AG08395 (cell line): ENCODE data around the gene MAP3K5.
A peak's percentile ranks its signal among the peaks of the same experiment; 100 is the strongest.
"Not testable (repeated sequence)": the region's sequence is repeated elsewhere in the genome, so short reads cannot be mapped to it uniquely, and the experiment has no call there.

Experiments used
- DNase-seq: peaks from one replicate; pipeline ENCODE4 v3.0.0; 2012; ENCODE audit warnings: mixed read lengths, low spot score

MAP3K5 gene

GRCh38 chr6:136791296-136792094 is 782 bp downstream of the MAP3K5 start:
- no peak for DNase-seq

GRCh38 chr6:136790411-136791295 is 1.6 kb downstream of the MAP3K5 start:
- DNase-seq = no peak

- DNase-seq = not testable (repeated sequence)
These were observed 2.8 kb downstream of the MAP3K5 start for GRCh38 chr6:136789440-136789839.

DNA sequence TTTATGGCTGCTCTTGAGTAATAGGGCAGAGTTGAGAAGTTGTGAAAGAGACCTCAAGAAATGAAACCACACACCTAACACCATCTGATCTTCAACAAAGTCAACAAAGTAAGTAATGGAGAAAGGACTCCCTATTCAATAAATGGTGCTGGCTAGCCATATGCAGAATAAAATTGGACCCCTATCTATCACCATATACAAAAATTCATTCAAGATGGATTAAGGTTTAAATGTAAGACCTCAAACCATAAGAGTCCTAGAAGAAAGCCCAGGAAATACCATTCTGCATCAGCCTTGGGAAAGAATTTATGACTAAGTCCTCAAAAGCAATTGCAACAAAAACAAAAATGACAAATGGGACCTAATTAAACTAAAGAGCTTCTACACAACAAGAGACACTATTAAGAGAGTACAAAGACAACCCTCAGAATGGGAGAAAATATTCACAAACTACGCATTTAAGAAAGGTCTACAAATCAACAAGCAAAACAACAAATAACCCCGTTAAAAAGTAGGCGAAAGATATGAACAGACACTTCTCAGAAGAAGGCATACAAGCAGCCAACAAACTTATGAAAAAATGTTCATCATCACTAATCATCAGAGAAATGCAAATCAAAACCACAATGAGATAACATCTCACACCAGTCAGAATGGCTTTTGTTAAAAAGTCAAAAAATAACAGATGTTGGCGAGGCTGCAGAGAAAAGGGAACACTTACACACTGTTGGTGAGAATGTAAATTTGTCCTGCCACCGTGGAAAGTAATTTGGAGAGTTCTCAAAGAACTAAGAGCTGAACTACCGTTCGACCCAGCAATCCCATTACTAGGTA is 4.0 kb downstream of the MAP3K5 start:
- DNase-seq = no peak

GRCh38 chr6:136787726-136788068 is 4.6 kb downstream of the MAP3K5 start:
- no peak for DNase-seq

DNA sequence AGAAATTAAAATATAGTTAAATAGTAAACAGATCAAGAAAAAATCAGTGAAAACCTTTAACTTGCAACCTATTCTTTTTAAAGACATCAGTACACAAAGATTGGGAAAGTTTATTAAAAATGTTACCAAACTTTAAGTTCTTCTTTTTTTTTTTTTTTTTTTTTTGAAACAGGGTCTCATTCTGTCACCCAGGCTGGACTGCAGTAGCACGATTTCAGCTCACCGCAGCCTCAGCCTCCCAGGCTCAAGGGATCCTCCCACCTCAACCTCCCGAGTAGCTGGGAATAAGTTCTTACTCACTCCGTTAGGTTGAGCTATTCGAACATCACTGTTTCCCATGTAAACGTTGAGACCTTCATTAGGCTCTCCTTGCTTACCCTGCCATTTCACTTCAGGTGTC is 5.6 kb downstream of the MAP3K5 start:
- no peak for DNase-seq

DNA sequence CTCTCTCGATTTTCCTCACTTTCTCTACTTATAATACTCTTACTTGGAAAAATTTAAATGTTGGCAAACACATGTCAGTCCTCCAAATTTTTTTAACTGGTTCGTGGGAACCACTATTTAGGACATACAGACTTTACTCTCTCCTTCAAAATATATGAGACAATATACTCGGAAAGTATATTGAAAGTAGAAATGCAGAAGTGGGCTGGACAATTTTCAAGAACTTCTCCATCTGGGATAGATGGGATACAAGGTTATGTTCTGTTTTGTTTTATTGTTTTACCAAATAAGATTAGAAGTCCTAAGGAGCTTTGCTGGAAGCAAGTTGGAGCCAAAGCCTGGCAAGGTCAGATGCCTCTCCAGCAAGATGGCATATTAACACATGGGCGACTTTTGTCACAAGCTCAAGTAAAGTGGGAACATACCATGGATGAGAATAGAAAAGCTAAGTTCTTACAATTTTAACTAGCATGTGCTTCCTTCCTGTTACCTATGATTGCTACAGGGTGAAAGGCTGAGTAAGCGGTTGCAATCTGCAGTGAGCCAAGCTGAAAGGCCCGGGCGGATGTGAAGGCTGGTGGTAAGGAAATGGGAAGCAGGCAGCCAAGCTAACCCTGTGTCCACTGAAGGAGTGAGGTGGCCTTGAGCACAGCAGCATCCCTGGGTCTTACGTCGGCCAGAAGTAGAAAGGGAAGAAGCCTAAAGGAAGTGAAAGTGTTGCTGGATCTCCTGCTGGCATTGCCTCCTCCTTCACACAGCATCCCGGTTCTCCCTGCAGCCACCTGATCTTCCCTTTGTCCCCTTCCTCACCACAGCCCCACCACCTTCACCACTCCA is 7.1 kb downstream of the MAP3K5 start:
- DNase-seq = no peak

- no peak for DNase-seq
These were observed 8.0 kb downstream of the MAP3K5 start for GRCh38 chr6:136784271-136784664.

- DNase-seq = no peak
These were observed 8.6 kb downstream of the MAP3K5 start for GRCh38 chr6:136783495-136784270.

DNA sequence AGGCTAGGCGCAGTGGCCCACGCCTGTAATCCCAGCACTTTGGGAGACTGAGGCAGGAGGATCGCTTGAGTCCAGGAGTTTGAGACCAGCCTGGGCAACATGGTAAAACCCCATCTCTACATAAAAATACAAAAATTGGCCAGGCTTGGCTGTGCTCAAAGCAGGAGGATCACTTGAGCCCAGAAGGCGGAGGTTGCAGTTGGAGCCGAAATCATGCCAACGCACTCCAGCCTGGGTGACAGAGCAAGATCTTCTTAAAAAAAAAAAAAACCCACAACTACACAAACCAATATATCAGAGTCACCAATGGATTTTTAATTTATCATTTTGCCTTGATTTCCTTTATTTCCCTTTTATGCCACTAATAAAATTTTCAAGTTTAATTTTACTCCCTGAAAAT is 9.3 kb downstream of the MAP3K5 start:
- DNase-seq = no peak

- DNase-seq = peak; percentile 53
These were observed 10.1 kb downstream of the MAP3K5 start for GRCh38 chr6:136782021-136782770.

- no peak for DNase-seq
These were observed 11.3 kb downstream of the MAP3K5 start for GRCh38 chr6:136780972-136781371.

DNA sequence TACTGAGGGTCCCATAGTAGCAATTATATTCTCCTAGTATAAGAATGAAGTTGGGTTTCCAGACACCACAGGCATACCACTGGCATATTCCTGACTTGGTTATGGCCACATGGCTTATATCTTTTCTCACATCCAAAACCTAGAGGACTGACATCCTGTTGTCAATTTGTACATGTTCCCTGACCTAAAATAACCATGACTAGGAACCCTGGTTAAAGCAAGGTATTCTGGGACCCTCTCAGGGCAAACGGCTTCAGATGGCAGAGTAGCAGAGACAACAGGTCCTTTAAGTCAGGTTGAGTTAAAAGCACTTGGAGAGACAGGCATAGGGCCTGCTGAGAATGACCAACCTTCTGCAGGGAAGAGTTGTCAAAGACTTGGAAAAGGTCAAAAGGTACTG is 12.6 kb downstream of the MAP3K5 start:
- no peak for DNase-seq

DNA sequence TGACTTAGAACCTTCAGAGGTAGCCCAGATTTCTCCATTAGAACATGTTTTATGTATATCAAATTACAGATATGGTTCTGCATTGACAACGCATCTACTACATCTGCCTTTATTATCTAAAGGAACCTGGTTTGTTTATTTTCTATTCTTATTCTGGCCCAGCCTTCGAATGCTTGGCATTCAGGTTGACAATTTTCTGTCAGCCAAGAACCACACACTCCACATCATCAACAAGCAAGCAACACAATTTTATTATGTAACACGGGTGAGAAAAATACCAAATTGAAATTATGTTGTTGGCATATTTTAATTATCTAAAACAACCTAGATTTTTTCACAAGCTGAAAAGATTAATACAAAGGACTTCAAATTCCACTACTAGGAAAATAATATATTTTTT is 14.6 kb downstream of the MAP3K5 start:
- DNase-seq = no peak

DNA sequence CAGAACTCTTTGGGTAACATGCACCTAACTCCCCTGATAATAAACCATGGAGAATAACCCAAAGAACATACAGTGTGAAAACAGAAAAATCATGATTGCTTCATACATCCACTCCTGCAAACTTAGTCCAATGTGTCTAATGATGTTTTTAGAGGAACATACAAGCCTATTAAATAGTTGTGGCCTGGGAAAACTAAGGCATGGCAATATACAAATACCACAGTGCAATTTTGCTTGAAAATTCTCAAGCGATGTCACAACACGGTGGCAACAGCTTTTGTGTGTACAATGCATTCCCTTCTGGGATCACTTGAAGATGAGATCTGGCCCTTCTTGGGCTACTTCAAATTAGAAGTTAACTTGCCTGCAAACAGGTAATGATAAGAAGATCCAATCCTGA is 16.7 kb downstream of the MAP3K5 start:
- peak; percentile 22 for DNase-seq

- DNase-seq = no peak
These were observed 17.2 kb downstream of the MAP3K5 start for GRCh38 chr6:136775081-136775480.

DNA sequence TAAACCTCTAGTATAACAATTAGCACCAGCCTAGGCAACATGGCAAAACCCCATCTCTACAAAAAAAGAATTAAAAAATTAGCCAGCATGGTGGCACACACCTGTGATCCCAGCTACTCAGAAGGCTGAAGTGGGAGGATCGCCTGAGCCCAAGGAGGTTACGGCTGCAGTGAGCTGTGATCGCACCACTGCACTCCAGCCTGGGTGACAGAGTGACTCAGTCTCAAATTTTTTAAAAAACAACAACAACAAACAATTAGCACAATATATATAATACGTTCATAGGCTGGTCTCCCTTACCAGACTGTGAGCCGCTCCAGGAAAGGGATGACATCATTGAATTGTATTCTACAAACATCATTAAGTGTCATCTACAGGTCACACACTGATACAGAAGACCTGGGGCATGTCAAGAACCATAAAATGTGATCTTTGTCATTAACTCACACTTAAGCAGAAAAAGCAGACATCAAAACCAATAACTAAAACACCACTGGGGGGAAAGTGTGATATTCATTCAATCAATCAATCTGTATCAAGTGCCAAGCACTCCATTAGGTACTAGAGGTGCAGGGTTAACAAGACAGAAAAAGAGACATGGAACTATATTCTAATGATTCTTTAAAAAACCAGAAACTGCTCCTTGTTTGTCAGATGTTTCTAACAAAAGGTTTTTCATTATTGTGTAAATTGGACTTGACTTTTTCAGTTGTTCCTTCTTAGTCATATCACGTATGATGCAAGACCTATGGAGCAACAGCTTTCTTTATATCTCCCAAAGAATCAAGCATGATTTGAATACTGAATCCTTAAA is 17.8 kb downstream of the MAP3K5 start:
- peak; percentile 41 for DNase-seq

- DNase-seq = no peak
These were observed 18.8 kb downstream of the MAP3K5 start for GRCh38 chr6:136773473-136773796.
